ENCODE data around the gene HIVEP3.

- TF ChIP-seq EZH2phosphoT487 (IDR thresholded peaks at IDR 0.05; ENCODE audit: low read length): no peak
- TF ChIP-seq CTCF (IDR thresholded peaks at IDR 0.05; ENCODE audit: low read length): no peak
- TF ChIP-seq EZH2 (optimal IDR thresholded peaks at IDR 0.05; ENCODE audit: low read depth, low read length): no peak
Measured at GRCh38 chr1:41640141-41640751, 278.5 kb downstream of the HIVEP3 start.
